ENCODE data around the gene PPM1H. TPM values are rescaled to one million over a fixed set of nuclear protein-coding genes. Genes with fewer than 3 reads are reported as not detected.

The PPM1H gene
- total and polyA plus RNA-seq, 11 donors = 1.3 to 9.6 (median 4.9) TPM

GRCh38 chr12:62774794-62775193 is 160.2 kb downstream of the PPM1H start:
- Histone ChIP-seq H3K4me1 (peaks cover 0 to 13% (median 0%) of the 10 kb centered on the region in 12 donors), H3K9me3 (no peaks in the 10 kb centered on the region), H3K27me3 (no peaks in the 10 kb centered on the region), H3K4me3 (no peak overlapping the region), H3K36me3 (no peaks in the 10 kb centered on the region), H3K27ac (peak overlapping the region in 1 of 12 donors; percentile 19)
- DNase-seq (no peak), ATAC-seq (no peak)
- intact Hi-C loops (cut with DNase I) = loop anchor here in 1 of 10 donors (5.0 kb wide), 1 partner anchor 42 kb away; no protein-coding TSS in a partner anchor
- 87 to 91% (median 91%) methylated on average over 8 of the region's 8 CpGs for WGBS, 4 donors
- TF ChIP-seq CTCF (IDR thresholded peaks at IDR 0.05) (no peak), POLR2A (IDR thresholded peaks at IDR 0.05) (no peak)

GRCh38 chr12:62772416-62772955 is 162.5 kb downstream of the PPM1H start:
- WGBS, 4 donors = 87 to 99% (median 95%) methylated on average over 4 of the region's 4 CpGs
- TF ChIP-seq POLR2A (IDR thresholded peaks at IDR 0.05) (no peak), CTCF (IDR thresholded peaks at IDR 0.05) (no peak)
- ATAC-seq (no peak), DNase-seq (no peak)
- intact Hi-C loops (cut with DNase I) = loop anchor here in 1 of 10 donors (5.0 kb wide), 1 partner anchor 40 kb away; no protein-coding TSS in a partner anchor
- no peaks in the 10 kb centered on the region for H3K36me3 ChIP-seq
- no peak overlapping the region for H3K27ac ChIP-seq
- H3K4me1 ChIP-seq = peaks cover 0 to 13% (median 0%) of the 10 kb centered on the region in 12 donors
- H3K9me3 ChIP-seq = no peaks in the 10 kb centered on the region
- H3K4me3 ChIP-seq = no peak overlapping the region
- no peaks in the 10 kb centered on the region for H3K27me3 ChIP-seq

DNA sequence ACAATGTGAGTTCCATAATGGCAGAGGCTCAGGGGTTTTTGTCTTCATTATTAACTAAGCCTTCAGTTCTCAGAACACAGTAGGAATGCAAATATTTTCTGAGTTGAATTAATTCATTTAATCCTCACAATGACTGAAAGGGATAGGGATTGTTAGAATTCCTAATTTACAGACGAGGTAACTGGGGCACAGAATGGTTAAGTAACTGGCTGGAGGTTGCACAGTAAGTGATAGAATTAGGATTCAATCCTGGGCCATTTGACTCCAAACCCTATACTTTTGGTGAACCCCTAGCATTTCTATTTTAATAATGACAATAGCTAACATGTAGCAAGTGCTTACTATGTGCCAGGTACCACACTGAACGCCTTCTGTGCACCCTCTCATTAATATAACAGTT is 163.1 kb downstream of the PPM1H start:
- Histone ChIP-seq H3K4me3 (no peak overlapping the region), H3K27me3 (no peaks in the 10 kb centered on the region), H3K4me1 (peaks cover 0 to 11% (median 0%) of the 10 kb centered on the region in 12 donors), H3K9me3 (no peaks in the 10 kb centered on the region), H3K27ac (no peak overlapping the region), H3K36me3 (no peaks in the 10 kb centered on the region)
- ATAC-seq (no peak), DNase-seq (no peak)
- intact Hi-C loops (cut with DNase I) = loop anchor here in 1 of 10 donors (5.0 kb wide), 1 partner anchor 40 kb away; no protein-coding TSS in a partner anchor
- TF ChIP-seq POLR2A (IDR thresholded peaks at IDR 0.05) (no peak), CTCF (IDR thresholded peaks at IDR 0.05) (no peak)
- WGBS, 4 donors = 93 to 98% (median 97%) methylated on average over 2 of the region's 2 CpGs

GRCh38 chr12:62770381-62770780 is 164.6 kb downstream of the PPM1H start:
- H3K4me1 ChIP-seq = peaks cover 0 to 11% (median 0%) of the 10 kb centered on the region in 12 donors
- DNase-seq (no peak), ATAC-seq (no peak)
- no peak overlapping the region for H3K4me3 ChIP-seq
- intact Hi-C loops (cut with DNase I) = loop anchor here in 1 of 10 donors (5.0 kb wide), 1 partner anchor 38 kb away; no protein-coding TSS in a partner anchor
- no peaks in the 10 kb centered on the region for H3K36me3 ChIP-seq
- 96 to 98% (median 97%) methylated on average over 2 of the region's 2 CpGs for WGBS, 4 donors
- H3K27me3 ChIP-seq = no peaks in the 10 kb centered on the region
- no peaks in the 10 kb centered on the region for H3K9me3 ChIP-seq
- no peak for TF ChIP-seq CTCF (IDR thresholded peaks at IDR 0.05)
- no peak for TF ChIP-seq POLR2A (IDR thresholded peaks at IDR 0.05)
- no peak overlapping the region for H3K27ac ChIP-seq

Data from heart left ventricle (tissue), 16 donors.